ENCODE results near the gene GSTM3. TPM values are rescaled to one million over a fixed set of nuclear protein-coding genes. Genes with fewer than 3 reads are reported as not detected.

The GSTM3 gene
- total and polyA plus RNA-seq, 7 donors = 21.6 to 143 (median 64.3) TPM

DNA sequence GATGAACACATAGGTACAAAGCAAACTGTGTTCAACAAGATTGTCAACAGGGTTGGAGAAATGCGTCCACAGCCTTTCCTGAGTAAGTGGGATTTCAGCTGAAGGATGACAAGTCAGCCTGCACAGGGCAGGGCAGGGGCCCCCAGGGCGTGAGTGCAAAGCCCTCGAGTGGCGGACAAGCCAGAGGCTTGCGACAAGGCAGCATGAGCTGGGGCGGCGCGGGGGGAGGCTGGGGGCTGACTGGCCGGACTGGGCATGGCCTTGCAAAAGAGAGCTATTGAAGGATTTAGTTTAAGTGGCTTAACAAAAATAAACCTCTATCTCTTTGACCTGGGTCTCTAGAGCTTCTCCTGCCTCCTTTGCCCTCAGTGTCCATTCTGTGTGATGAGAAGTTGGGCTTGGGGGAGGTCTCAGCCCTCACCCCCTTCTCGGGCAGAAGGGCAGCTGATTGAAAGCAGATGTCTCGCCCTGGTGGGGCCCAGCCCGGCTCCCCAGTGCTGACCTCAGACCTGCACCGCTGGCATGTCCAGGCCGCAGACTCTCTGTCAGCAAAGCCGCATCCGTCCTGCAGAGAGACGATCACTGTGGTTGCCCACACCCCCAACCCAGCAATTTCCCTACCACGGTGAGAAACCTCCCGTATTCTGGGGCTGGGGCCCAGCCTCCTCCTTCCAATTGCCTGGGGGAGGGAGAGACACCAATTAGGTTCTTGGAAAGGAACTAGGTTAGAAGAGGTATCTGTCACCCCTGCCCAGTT lies 47.2 kb upstream of the GSTM3 start:
- H3K9me3 ChIP-seq = no peaks in the 10 kb centered on the region
- WGBS, 2 donors = 85 to 92% methylated on average over 19 of the region's 19 CpGs
- intact Hi-C loops (cut with DNase I) = no loop called here
- TF ChIP-seq EP300 (IDR thresholded peaks at IDR 0.05) = no peak
- TF ChIP-seq POLR2AphosphoS5 (IDR thresholded peaks at IDR 0.05) = no peak
- TF ChIP-seq POLR2A (IDR thresholded peaks at IDR 0.05) = no peak
- TF ChIP-seq, protein P1, sequence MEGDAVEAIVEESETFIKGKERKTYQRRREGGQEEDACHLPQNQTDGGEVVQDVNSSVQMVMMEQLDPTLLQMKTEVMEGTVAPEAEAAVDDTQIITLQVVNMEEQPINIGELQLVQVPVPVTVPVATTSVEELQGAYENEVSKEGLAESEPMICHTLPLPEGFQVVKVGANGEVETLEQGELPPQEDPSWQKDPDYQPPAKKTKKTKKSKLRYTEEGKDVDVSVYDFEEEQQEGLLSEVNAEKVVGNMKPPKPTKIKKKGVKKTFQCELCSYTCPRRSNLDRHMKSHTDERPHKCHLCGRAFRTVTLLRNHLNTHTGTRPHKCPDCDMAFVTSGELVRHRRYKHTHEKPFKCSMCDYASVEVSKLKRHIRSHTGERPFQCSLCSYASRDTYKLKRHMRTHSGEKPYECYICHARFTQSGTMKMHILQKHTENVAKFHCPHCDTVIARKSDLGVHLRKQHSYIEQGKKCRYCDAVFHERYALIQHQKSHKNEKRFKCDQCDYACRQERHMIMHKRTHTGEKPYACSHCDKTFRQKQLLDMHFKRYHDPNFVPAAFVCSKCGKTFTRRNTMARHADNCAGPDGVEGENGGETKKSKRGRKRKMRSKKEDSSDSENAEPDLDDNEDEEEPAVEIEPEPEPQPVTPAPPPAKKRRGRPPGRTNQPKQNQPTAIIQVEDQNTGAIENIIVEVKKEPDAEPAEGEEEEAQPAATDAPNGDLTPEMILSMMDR (IDR thresholded peaks at IDR 0.05) = no peak
- H3K27me3 ChIP-seq = no peaks in the 10 kb centered on the region
- H3K4me1 ChIP-seq = peaks cover 0 to 33% (median 25%) of the 10 kb centered on the region in 4 donors
- H3K4me3 ChIP-seq = no peak overlapping the region
- H3K27ac ChIP-seq = no peak overlapping the region
- H3K36me3 ChIP-seq = no peaks in the 10 kb centered on the region
- DNase-seq = peak; percentile 55

DNA sequence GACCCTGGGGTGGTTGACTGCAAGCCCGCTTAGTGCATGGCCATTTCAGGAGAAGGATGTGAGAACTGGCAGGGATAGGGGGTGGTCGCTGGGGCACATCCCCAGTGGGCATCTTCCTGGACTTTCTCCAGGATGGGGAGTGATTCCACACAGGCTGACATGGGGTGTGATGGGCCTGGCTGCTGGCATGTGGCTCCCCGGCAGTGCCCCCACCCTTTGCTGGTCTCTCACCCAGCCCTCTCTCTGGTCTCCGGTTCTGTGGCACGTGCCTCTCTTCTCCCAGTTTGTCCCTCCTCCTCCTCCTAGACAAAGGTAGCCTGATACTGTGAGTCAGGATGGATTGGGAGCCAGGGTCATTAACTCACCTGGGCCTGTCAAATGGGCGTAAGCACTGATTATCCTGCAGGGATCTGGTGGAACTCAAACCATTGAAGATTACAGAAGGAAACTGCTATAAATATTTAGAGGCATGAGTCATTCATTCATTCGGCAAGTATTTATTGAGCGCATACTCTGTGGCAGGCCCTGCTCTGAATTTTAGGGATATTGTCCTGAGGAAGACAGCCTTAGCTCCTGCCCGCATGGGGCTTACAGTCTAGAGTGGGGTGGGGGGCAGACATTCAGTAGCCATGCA lies 46.5 kb upstream of the GSTM3 start:
- TF ChIP-seq POLR2AphosphoS5 (IDR thresholded peaks at IDR 0.05) = no peak
- TF ChIP-seq, protein P1 (IDR thresholded peaks at IDR 0.05) = no peak
- TF ChIP-seq POLR2A (IDR thresholded peaks at IDR 0.05) = no peak
- no peak for TF ChIP-seq EP300 (IDR thresholded peaks at IDR 0.05)
- DNase-seq = peak; percentile 57
- Histone ChIP-seq H3K4me1 (peaks cover 0 to 29% (median 18%) of the 10 kb centered on the region in 4 donors), H3K9me3 (no peaks in the 10 kb centered on the region), H3K27me3 (no peaks in the 10 kb centered on the region), H3K36me3 (no peaks in the 10 kb centered on the region), H3K27ac (no peak overlapping the region), H3K4me3 (no peak overlapping the region)
- intact Hi-C loops (cut with DNase I) = no loop called here
- 62 to 82% methylated on average over 9 of the region's 9 CpGs for WGBS, 2 donors

DNA sequence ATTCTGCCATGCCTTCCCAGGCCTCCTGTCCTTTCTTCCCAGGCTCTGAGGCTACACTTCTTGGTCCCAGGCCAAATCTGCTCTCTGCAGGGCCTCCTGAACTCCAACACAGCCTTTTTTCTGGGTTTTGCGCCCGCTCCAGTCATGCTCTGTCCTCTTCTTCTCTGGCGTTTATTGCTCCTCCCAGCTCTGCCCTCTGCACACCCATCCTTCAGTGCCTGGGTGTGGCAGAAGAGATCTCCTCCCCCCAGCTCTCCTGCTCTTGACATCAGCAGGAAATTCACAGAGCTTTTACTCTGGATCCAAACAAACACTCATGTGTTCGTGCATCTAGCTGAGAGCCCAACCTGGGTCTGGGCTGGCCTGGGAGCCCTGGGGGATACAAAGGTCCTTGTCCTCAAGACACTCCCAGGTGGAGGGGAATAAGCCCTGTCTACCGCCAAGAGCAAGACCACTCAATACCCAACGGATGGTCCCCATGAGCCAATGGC lies 45.7 kb upstream of the GSTM3 start:
- H3K27ac ChIP-seq = no peak overlapping the region
- H3K36me3 ChIP-seq = no peaks in the 10 kb centered on the region
- H3K27me3 ChIP-seq = no peaks in the 10 kb centered on the region
- peaks cover 0 to 21% (median 10%) of the 10 kb centered on the region in 4 donors for H3K4me1 ChIP-seq
- intact Hi-C loops (cut with DNase I) = no loop called here
- H3K9me3 ChIP-seq = no peaks in the 10 kb centered on the region
- peak; percentile 59 for DNase-seq
- no peak overlapping the region for H3K4me3 ChIP-seq
- 34 to 64% methylated on average over 6 of the region's 6 CpGs for WGBS, 2 donors
- TF ChIP-seq, protein P1 (IDR thresholded peaks at IDR 0.05) = no peak

DNA sequence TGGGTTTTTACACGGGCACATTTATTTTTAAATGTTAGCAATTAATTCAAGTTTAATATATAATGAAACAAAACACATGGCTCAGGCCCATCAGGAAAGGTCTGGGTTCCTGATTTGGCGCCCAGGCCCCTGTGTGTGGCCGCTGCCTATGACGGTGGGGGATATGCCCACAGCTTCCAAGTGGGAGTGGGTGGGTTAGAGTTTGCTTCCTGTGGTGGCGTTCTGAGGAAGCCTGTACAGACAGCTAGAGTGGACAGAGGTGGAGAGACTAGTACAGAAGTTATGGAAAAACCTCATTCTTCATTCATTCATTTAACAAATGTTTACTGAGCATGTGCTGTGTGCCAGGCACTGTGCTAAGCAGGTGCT lies 45.3 kb upstream of the GSTM3 start:
- Histone ChIP-seq H3K27ac (no peak overlapping the region), H3K27me3 (no peaks in the 10 kb centered on the region), H3K4me3 (no peak overlapping the region), H3K36me3 (no peaks in the 10 kb centered on the region), H3K4me1 (peaks cover 0 to 18% (median 7%) of the 10 kb centered on the region in 4 donors), H3K9me3 (no peaks in the 10 kb centered on the region)
- TF ChIP-seq POLR2A (IDR thresholded peaks at IDR 0.05) (no peak), POLR2AphosphoS5 (IDR thresholded peaks at IDR 0.05) (no peak), EP300 (IDR thresholded peaks at IDR 0.05) (no peak)
- TF ChIP-seq, protein P1 (IDR thresholded peaks at IDR 0.05) = no peak
- intact Hi-C loops (cut with DNase I) = no loop called here
- DNase-seq = peak; percentile 48
- WGBS, 2 donors = 64 to 72% methylated on average over 5 of the region's 5 CpGs

Data from sigmoid colon (tissue), 7 donors.